Parathyroid adenoma (tissue), 2 donors: Measurements from ENCODE around the gene BBS7.

Experiments used
- H2AFZ ChIP-seq: fragments of 300-600 bp; sonication (generic); one replicate; pipeline ENCODE4 v1.7.0; 2017; ENCODE audit warnings: antibody characterized with exemption, mild to moderate bottlenecking
- H3K27ac ChIP-seq: fragments of 300-600 bp; sonication (generic); one replicate; pipeline ENCODE4 v1.7.0; 2017
- H3K27me3 ChIP-seq: fragments of 300-600 bp; sonication (generic); one replicate; pipeline ENCODE4 v1.7.0; 2017; ENCODE audit warnings: low read length; ENCODE audit not compliant: control insufficient read depth, insufficient read depth
- H3K36me3 ChIP-seq: fragments of 300-600 bp; sonication (generic); one replicate; pipeline ENCODE4 v1.7.0; 2017; ENCODE audit warnings: low read length; ENCODE audit not compliant: control insufficient read depth, insufficient read depth
- H3K4me1 ChIP-seq: fragments of 300-600 bp; sonication (generic); one replicate; pipeline ENCODE4 v1.7.0; 2017; ENCODE audit warnings: control low read depth
- H3K4me2 ChIP-seq: fragments of 300-600 bp; sonication (generic); one replicate; pipeline ENCODE4 v1.7.0; 2017; ENCODE audit warnings: low read length
- H3K4me3 ChIP-seq: fragments of 300-600 bp; sonication (generic); one replicate; pipeline ENCODE4 v1.7.0; 2017; ENCODE audit warnings: low read depth, low read length
- H3K79me2 ChIP-seq: fragments of 300-600 bp; sonication (generic); one replicate; pipeline ENCODE4 v1.7.0; 2017; ENCODE audit warnings: control low read depth
- H3K9ac ChIP-seq: fragments of 300-600 bp; sonication (generic); one replicate; pipeline ENCODE4 v1.7.0; 2017; ENCODE audit warnings: mild to moderate bottlenecking
- H3K9me3 ChIP-seq: fragments of 300-600 bp; sonication (generic); one replicate; pipeline ENCODE4 v1.7.0; 2017; ENCODE audit warnings: low read length; ENCODE audit not compliant: control insufficient read depth
- TF ChIP-seq, protein P1 (sequence below): fragments of 300-600 bp; sonication (generic); IDR thresholded peaks from one replicate; pipeline ENCODE4 v1.7.0; 2017; ENCODE audit warnings: antibody characterized with exemption, mild to moderate bottlenecking
- donor health status: primary hyperparathyroidism.

The BBS7 gene

GRCh38 chr4:121861426-121861825 lies 8.8 kb downstream of the BBS7 start:
- no peaks in the 10 kb centered on the region for H3K4me1 ChIP-seq
- H3K36me3 ChIP-seq, result no peaks in the 10 kb centered on the region
- H3K79me2 ChIP-seq, result no peaks in the 10 kb centered on the region
- no peaks in the 10 kb centered on the region for H3K27me3 ChIP-seq
- H3K9ac ChIP-seq, result no peak overlapping the region
- H3K4me2 ChIP-seq, result no peak overlapping the region
- no peak overlapping the region for H3K4me3 ChIP-seq
- H3K27ac ChIP-seq, result no peak overlapping the region
- TF ChIP-seq, protein P1, sequence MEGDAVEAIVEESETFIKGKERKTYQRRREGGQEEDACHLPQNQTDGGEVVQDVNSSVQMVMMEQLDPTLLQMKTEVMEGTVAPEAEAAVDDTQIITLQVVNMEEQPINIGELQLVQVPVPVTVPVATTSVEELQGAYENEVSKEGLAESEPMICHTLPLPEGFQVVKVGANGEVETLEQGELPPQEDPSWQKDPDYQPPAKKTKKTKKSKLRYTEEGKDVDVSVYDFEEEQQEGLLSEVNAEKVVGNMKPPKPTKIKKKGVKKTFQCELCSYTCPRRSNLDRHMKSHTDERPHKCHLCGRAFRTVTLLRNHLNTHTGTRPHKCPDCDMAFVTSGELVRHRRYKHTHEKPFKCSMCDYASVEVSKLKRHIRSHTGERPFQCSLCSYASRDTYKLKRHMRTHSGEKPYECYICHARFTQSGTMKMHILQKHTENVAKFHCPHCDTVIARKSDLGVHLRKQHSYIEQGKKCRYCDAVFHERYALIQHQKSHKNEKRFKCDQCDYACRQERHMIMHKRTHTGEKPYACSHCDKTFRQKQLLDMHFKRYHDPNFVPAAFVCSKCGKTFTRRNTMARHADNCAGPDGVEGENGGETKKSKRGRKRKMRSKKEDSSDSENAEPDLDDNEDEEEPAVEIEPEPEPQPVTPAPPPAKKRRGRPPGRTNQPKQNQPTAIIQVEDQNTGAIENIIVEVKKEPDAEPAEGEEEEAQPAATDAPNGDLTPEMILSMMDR, result no peak
- H3K9me3 ChIP-seq, result no peaks in the 10 kb centered on the region
- no peak overlapping the region for H2AFZ ChIP-seq

DNA sequence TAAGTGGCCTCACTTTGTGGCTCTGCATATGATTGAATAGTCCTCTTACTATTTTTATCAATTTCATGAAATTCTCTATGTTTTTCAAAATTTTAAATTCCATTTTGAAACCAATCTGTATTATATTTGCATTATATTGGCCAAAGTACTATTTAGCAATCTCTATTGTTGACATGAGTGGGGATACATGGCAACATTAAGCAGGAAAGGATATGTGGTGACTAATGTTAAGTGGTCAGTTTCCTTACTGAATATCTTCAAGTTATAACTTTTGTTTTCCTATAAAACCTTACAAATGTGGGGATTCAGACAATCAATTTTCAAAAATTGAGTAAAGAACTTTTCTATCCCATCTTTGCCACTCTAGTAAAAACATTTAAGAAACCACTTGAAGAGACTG lies 10.2 kb downstream of the BBS7 start:
- TF ChIP-seq, protein P1, result no peak
- Histone ChIP-seq H3K36me3 (no peaks in the 10 kb centered on the region), H3K9ac (no peak overlapping the region), H3K9me3 (no peaks in the 10 kb centered on the region), H3K27me3 (no peaks in the 10 kb centered on the region), H3K4me2 (no peak overlapping the region), H3K4me3 (no peak overlapping the region), H2AFZ (no peak overlapping the region), H3K27ac (no peak overlapping the region), H3K4me1 (no peaks in the 10 kb centered on the region), H3K79me2 (no peaks in the 10 kb centered on the region)

GRCh38 chr4:121851354-121851753 lies 18.9 kb downstream of the BBS7 start:
- Histone ChIP-seq H3K4me3 (no peak overlapping the region), H3K27me3 (no peaks in the 10 kb centered on the region), H3K4me2 (no peak overlapping the region), H2AFZ (no peak overlapping the region), H3K36me3 (no peaks in the 10 kb centered on the region), H3K79me2 (no peaks in the 10 kb centered on the region), H3K4me1 (no peaks in the 10 kb centered on the region), H3K27ac (no peak overlapping the region), H3K9me3 (no peaks in the 10 kb centered on the region), H3K9ac (no peak overlapping the region)
- TF ChIP-seq, protein P1, result no peak

- H3K27ac ChIP-seq, result no peak overlapping the region
These were observed 23.6 kb downstream of the BBS7 start for GRCh38 chr4:121846662-121847061.

GRCh38 chr4:121842862-121843261 lies 27.4 kb downstream of the BBS7 start:
- Histone ChIP-seq H3K4me3 (no peak overlapping the region), H2AFZ (no peak overlapping the region), H3K9me3 (no peaks in the 10 kb centered on the region), H3K4me1 (no peaks in the 10 kb centered on the region), H3K27me3 (no peaks in the 10 kb centered on the region), H3K27ac (no peak overlapping the region), H3K4me2 (no peak overlapping the region), H3K9ac (no peak overlapping the region), H3K36me3 (no peaks in the 10 kb centered on the region), H3K79me2 (no peaks in the 10 kb centered on the region)
- TF ChIP-seq, protein P1, result no peak

More at GRCh38 chr4:121846662-121847061, 23.6 kb downstream of the BBS7 start:
- Histone ChIP-seq H3K79me2 (no peaks in the 10 kb centered on the region), H3K36me3 (no peaks in the 10 kb centered on the region), H3K9me3 (no peaks in the 10 kb centered on the region), H2AFZ (no peak overlapping the region), H3K9ac (no peak overlapping the region), H3K27me3 (no peaks in the 10 kb centered on the region), H3K4me3 (no peak overlapping the region), H3K4me1 (no peaks in the 10 kb centered on the region), H3K4me2 (no peak overlapping the region)
- TF ChIP-seq, protein P1, result no peak
